Activated CD8-positive, alpha-beta T cell treated with anti-CD3 and anti-CD28 coated beads, Interleukin-2, amount 10 ng/mL, durations not matched to agents 7 days and 5 days (primary cell): ENCODE data around the gene UGT2A1. TPM values are rescaled to one million over a fixed set of nuclear protein-coding genes. Genes with fewer than 3 reads are reported as not detected.
"Not testable (repeated sequence)": the region's sequence is repeated elsewhere in the genome, so short reads cannot be mapped to it uniquely, and the experiment has no call there.

Experiments used
- ATAC-seq: fragments of 150-1000 bp; cut with Tn5 transposase; one replicate; pipeline ENCODE4 v1.10.0; 2021; ENCODE audit warnings: moderate library complexity
- CTCF ChIA-PET: fragments of 350-600 bp; sonication (Branson Sonifier 250); formaldehyde crosslinking; loops from one replicate; lab custom pipeline; 2021; ENCODE audit warnings: antibody characterized with exemption; lab: Charles Lee
- POLR2A ChIA-PET: fragments of 350-600 bp; sonication (Branson Sonifier 250); formaldehyde crosslinking; loops from one replicate; lab custom pipeline; 2021; ENCODE audit warnings: antibody characterized with exemption; lab: Charles Lee
- DNase-seq: peaks from one replicate; pipeline ENCODE4 v3.0.0-alpha.2; 2020
- H3K27ac Mint-ChIP-seq: one replicate; pipeline ENCODE4 v1.8.0; 2021; ENCODE audit warnings: mild to moderate bottlenecking, mixed read lengths
- H3K27me3 Mint-ChIP-seq: one replicate; pipeline ENCODE4 v1.8.0; 2021; ENCODE audit warnings: low read depth, mixed read lengths
- H3K36me3 Mint-ChIP-seq: one replicate; pipeline ENCODE4 v1.8.0; 2021; ENCODE audit warnings: low read depth, mixed read lengths
- H3K4me1 Mint-ChIP-seq: one replicate; pipeline ENCODE4 v1.8.0; 2021; ENCODE audit warnings: low read depth, mixed read lengths
- H3K4me3 Mint-ChIP-seq: one replicate; pipeline ENCODE4 v1.8.0; 2021; ENCODE audit warnings: mild to moderate bottlenecking, mixed read lengths
- H3K9me3 Mint-ChIP-seq: one replicate; pipeline ENCODE4 v1.8.0; 2022; ENCODE audit warnings: mixed read lengths; ENCODE audit not compliant: insufficient read depth
- total RNA-seq, 2 experiments: library from RNA; stranded (reverse); gene quantifications; one replicate each; pipeline ENCODE4 v1.2.3, GENCODE V29; 2021

UGT2A1 gene
- not detected for total RNA-seq

- no peak for ATAC-seq
- no peaks in the 10 kb centered on the region for H3K9me3 Mint-ChIP-seq
- POLR2A ChIA-PET: no interaction called here
Measured at GRCh38 chr4:69653147-69653546, at the start of gene UGT2A1. UGT2A1 (minus strand) TSS chr4:69653247; CDS start chr4:69647644, 5,603 bp downstream.

GRCh38 chr4:69702201-69702600 lies 49.2 kb upstream of the UGT2A1 start:
- ChIA-PET CTCF (no interaction called here), POLR2A (no interaction called here)
- Mint-ChIP-seq H3K27ac (no peak overlapping the region), H3K36me3 (no peaks in the 10 kb centered on the region), H3K4me1 (no peaks in the 10 kb centered on the region), H3K9me3 (no peaks in the 10 kb centered on the region), H3K27me3 (no peaks in the 10 kb centered on the region), H3K4me3 (no peak overlapping the region)
- ATAC-seq (no peak), DNase-seq (no peak)

More at GRCh38 chr4:69653147-69653546, at the start of gene UGT2A1:
- DNase-seq: no peak
- no peaks in the 10 kb centered on the region for H3K27me3 Mint-ChIP-seq
- CTCF ChIA-PET: no interaction called here
- no peaks in the 10 kb centered on the region for H3K36me3 Mint-ChIP-seq
- no peak within 1 kb of the TSS for H3K27ac Mint-ChIP-seq
- H3K4me1 Mint-ChIP-seq: no peaks in the 10 kb centered on the region
- H3K4me3 Mint-ChIP-seq: no peak within 1 kb of the TSS

GRCh38 chr4:69701696-69702095 lies 48.6 kb upstream of the UGT2A1 start:
- H3K27me3 Mint-ChIP-seq: no peaks in the 10 kb centered on the region
- H3K4me3 Mint-ChIP-seq: no peak overlapping the region
- H3K36me3 Mint-ChIP-seq: no peaks in the 10 kb centered on the region
- H3K4me1 Mint-ChIP-seq: no peaks in the 10 kb centered on the region
- H3K9me3 Mint-ChIP-seq: peaks cover 2% of the 10 kb centered on the region
- DNase-seq: no peak
- ATAC-seq: no peak
- CTCF ChIA-PET: no interaction called here
- H3K27ac Mint-ChIP-seq: no peak overlapping the region
- POLR2A ChIA-PET: no interaction called here

GRCh38 chr4:69697536-69698242 lies 44.6 kb upstream of the UGT2A1 start:
- Mint-ChIP-seq H3K9me3 (peaks cover 5% of the 10 kb centered on the region), H3K36me3 (no peaks in the 10 kb centered on the region), H3K4me1 (no peaks in the 10 kb centered on the region), H3K4me3 (no peak overlapping the region), H3K27me3 (no peaks in the 10 kb centered on the region), H3K27ac (no peak overlapping the region)
- ChIA-PET CTCF (interaction anchor here (1.4 kb wide), 1 partner anchor 126 kb away, joined by 3 read pairs; no protein-coding TSS in a partner anchor), POLR2A (no interaction called here)
- no peak for DNase-seq
- no peak for ATAC-seq

GRCh38 chr4:69689599-69689998 lies 36.6 kb upstream of the UGT2A1 start:
- H3K27ac Mint-ChIP-seq: no peak overlapping the region
- H3K4me1 Mint-ChIP-seq: no peaks in the 10 kb centered on the region
- DNase-seq: no peak
- H3K9me3 Mint-ChIP-seq: no peaks in the 10 kb centered on the region
- H3K27me3 Mint-ChIP-seq: peaks cover 2% of the 10 kb centered on the region
- no peak overlapping the region for H3K4me3 Mint-ChIP-seq
- CTCF ChIA-PET: interaction anchor here (1.0 to 1.4 kb wide), 4 partner anchors 132 to 494 kb away, joined by 3 to 12 read pairs (median 8); no protein-coding TSS in a partner anchor
- POLR2A ChIA-PET: no interaction called here
- ATAC-seq: no peak
- no peaks in the 10 kb centered on the region for H3K36me3 Mint-ChIP-seq

- H3K4me1 Mint-ChIP-seq: no peaks in the 10 kb centered on the region
- no peaks in the 10 kb centered on the region for H3K9me3 Mint-ChIP-seq
- H3K27ac Mint-ChIP-seq: no peak overlapping the region
- peaks cover 2% of the 10 kb centered on the region for H3K27me3 Mint-ChIP-seq
- CTCF ChIA-PET: interaction anchor here (0.8 to 1.7 kb wide), 2 partner anchors 138 to 196 kb away, joined by 4 to 6 read pairs; no protein-coding TSS in a partner anchor
- DNase-seq (no peak), ATAC-seq (no peak)
- H3K4me3 Mint-ChIP-seq: no peak overlapping the region
- no peaks in the 10 kb centered on the region for H3K36me3 Mint-ChIP-seq
- POLR2A ChIA-PET: no interaction called here
Measured at GRCh38 chr4:69684804-69685203, 31.8 kb upstream of the UGT2A1 start.

- no peaks in the 10 kb centered on the region for H3K27me3 Mint-ChIP-seq
- H3K36me3 Mint-ChIP-seq: no peaks in the 10 kb centered on the region
- ATAC-seq (no peak), DNase-seq (no peak)
- H3K4me3 Mint-ChIP-seq: no peak overlapping the region
- H3K4me1 Mint-ChIP-seq: no peaks in the 10 kb centered on the region
- H3K9me3 Mint-ChIP-seq: no peaks in the 10 kb centered on the region
- H3K27ac Mint-ChIP-seq: no peak overlapping the region
- ChIA-PET POLR2A (no interaction called here), CTCF (no interaction called here)
Measured at GRCh38 chr4:69668680-69669079, 15.6 kb upstream of the UGT2A1 start.

- DNase-seq, H3K4me3 Mint-ChIP-seq, H3K4me1 Mint-ChIP-seq, ATAC-seq, H3K27me3 Mint-ChIP-seq, H3K9me3 Mint-ChIP-seq, POLR2A ChIA-PET, H3K36me3 Mint-ChIP-seq, CTCF ChIA-PET, H3K27ac Mint-ChIP-seq: not testable (repeated sequence)
Measured at GRCh38 chr4:69664009-69664408, 11.0 kb upstream of the UGT2A1 start.

- CTCF ChIA-PET, DNase-seq, H3K27me3 Mint-ChIP-seq, H3K9me3 Mint-ChIP-seq, H3K4me3 Mint-ChIP-seq, H3K4me1 Mint-ChIP-seq, ATAC-seq, H3K27ac Mint-ChIP-seq, H3K36me3 Mint-ChIP-seq, POLR2A ChIA-PET: not testable (repeated sequence)
Measured at GRCh38 chr4:69661130-69661803, 8.2 kb upstream of the UGT2A1 start.

GRCh38 chr4:69658133-69658532 lies 5.1 kb upstream of the UGT2A1 start:
- H3K27me3 Mint-ChIP-seq: no peaks in the 10 kb centered on the region
- no peak overlapping the region for H3K27ac Mint-ChIP-seq
- H3K9me3 Mint-ChIP-seq: peaks cover 3% of the 10 kb centered on the region
- DNase-seq: no peak
- no peaks in the 10 kb centered on the region for H3K4me1 Mint-ChIP-seq
- POLR2A ChIA-PET: no interaction called here
- ATAC-seq: no peak
- H3K36me3 Mint-ChIP-seq: no peaks in the 10 kb centered on the region
- CTCF ChIA-PET: no interaction called here
- H3K4me3 Mint-ChIP-seq: no peak overlapping the region

GRCh38 chr4:69656653-69657158 lies 3.7 kb upstream of the UGT2A1 start:
- Mint-ChIP-seq H3K36me3 (no peaks in the 10 kb centered on the region), H3K27ac (no peak overlapping the region), H3K4me1 (no peaks in the 10 kb centered on the region), H3K27me3 (no peaks in the 10 kb centered on the region), H3K9me3 (no peaks in the 10 kb centered on the region), H3K4me3 (no peak overlapping the region)
- CTCF ChIA-PET: no interaction called here
- POLR2A ChIA-PET: no interaction called here
- no peak for ATAC-seq
- DNase-seq: no peak

GRCh38 chr4:69650872-69651271 lies 2.2 kb downstream of the UGT2A1 start:
- H3K36me3 Mint-ChIP-seq: no peaks in the 10 kb centered on the region
- ChIA-PET POLR2A (no interaction called here), CTCF (no interaction called here)
- no peaks in the 10 kb centered on the region for H3K9me3 Mint-ChIP-seq
- H3K27me3 Mint-ChIP-seq: no peaks in the 10 kb centered on the region
- no peak overlapping the region for H3K4me3 Mint-ChIP-seq
- no peak overlapping the region for H3K27ac Mint-ChIP-seq
- ATAC-seq: no peak
- DNase-seq: no peak
- H3K4me1 Mint-ChIP-seq: no peaks in the 10 kb centered on the region
